H1 (cell line): ENCODE measurements around the gene NFYB. TPM values are rescaled to one million over a fixed set of nuclear protein-coding genes. Genes with fewer than 3 reads are reported as not detected.

Source experiments
- CTCF ChIP-seq, 3 experiments: IDR thresholded peaks; 1 replicate in 2 of 3; 2 replicates in 1 of 3; pipeline versions ENCODE4 v1.5.1 to v1.6.1; 2011; ENCODE audit warnings: low read length in 3 of 3, mild to moderate bottlenecking in 3 of 3, inconsistent platforms in 2 of 3, low read depth in 1 of 3, moderate library complexity in 1 of 3; ENCODE audit not compliant: insufficient read depth in 1 of 3; ENCODE audit errors: control extremely low read depth in 1 of 3
- FOSL1 ChIP-seq: IDR thresholded peaks from 2 replicates; pipeline ENCODE4 v1.6.1; 2011; ENCODE audit warnings: mild to moderate bottlenecking, low read depth, low read length, moderate library complexity; ENCODE audit not compliant: insufficient read depth
- HDAC2 ChIP-seq, 2 experiments: fragments of 300-600 bp in 1 of 2; sonication (generic) in 1 of 2; IDR thresholded peaks; 2 replicates each; pipeline ENCODE4 v1.6.1; 2011 to 2012; ENCODE audit warnings: low read depth in 2 of 2, low read length in 2 of 2, mild to moderate bottlenecking in 2 of 2, moderate library complexity in 2 of 2, borderline replicate concordance in 1 of 2, inconsistent platforms in 1 of 2
- POLR2A ChIP-seq, 2 experiments: IDR thresholded peaks; 1 replicate in 1 of 2; 2 replicates in 1 of 2; pipeline ENCODE4 v1.6.1; 2011; ENCODE audit warnings: low read depth in 2 of 2, low read length in 2 of 2, mild to moderate bottlenecking in 2 of 2; ENCODE audit errors: control extremely low read depth in 1 of 2
- RXRA ChIP-seq: IDR thresholded peaks from 2 replicates; pipeline ENCODE4 v1.6.1; 2011; ENCODE audit warnings: low read depth, mild to moderate bottlenecking, low read length, moderate library complexity; ENCODE audit not compliant: insufficient read depth
- TCF12 ChIP-seq: IDR thresholded peaks from 2 replicates; pipeline ENCODE4 v1.6.1; 2011; ENCODE audit warnings: low read depth, mild to moderate bottlenecking, low read length
- TEAD4 ChIP-seq: IDR thresholded peaks from 2 replicates; pipeline ENCODE4 v1.6.1; 2012; ENCODE audit warnings: low read depth, low read length, inconsistent platforms, mixed read lengths
- polyA plus RNA-seq, 7 experiments: library from polyadenylated mRNA; depleted of rRNA in 3 of 7; stranded (reverse) in 5 of 7; unstranded in 2 of 7; fragments of >200 nt in 5 of 7; fragments of 200-250 nt in 2 of 7; gene quantifications; 1 replicate in 5 of 7; 2 replicates in 1 of 7; 4 replicates in 1 of 7; pipeline versions ENCODE4 v1.2.1 to v1.2.3, GENCODE V29; 2011 to 2013; ENCODE audit warnings: missing spikeins in 2 of 7, mixed read lengths in 2 of 7
- total RNA-seq: library from RNA; stranded (reverse); fragmentation: NEBNext Ultra II Directional; extraction: Animal tissue kit (Norgen Biotek cat#: 25700); gene quantifications from 2 replicates; pipeline ENCODE4 v1.2.1, GENCODE V29; 2021

Gene NFYB
- total and polyA plus RNA-seq, 2 of the 8 experiments (the other 6 are each of a cell fraction or from before 2014, with no cell fraction given), result 29.1 to 43.5 TPM

GRCh38 chr12:104122298-104122697 lies 15.7 kb downstream of the NFYB start (continued):
- no peak for TF ChIP-seq TEAD4
- TF ChIP-seq HDAC2 (IDR thresholded peaks at IDR 0.05; ENCODE audit: borderline replicate concordance in 1 of 2, low read depth in 2 of 2, low read length in 2 of 2), result no peak
- no peak for TF ChIP-seq CTCF (IDR thresholded peaks at IDR 0.05; ENCODE audit: control extremely low read depth in 1 of 3, insufficient read depth in 1 of 3, low read depth in 1 of 3, low read length in 3 of 3)
- no peak for TF ChIP-seq POLR2A (IDR thresholded peaks at IDR 0.05; ENCODE audit: control extremely low read depth in 1 of 2, low read depth in 2 of 2, low read length in 2 of 2)
- no peak for TF ChIP-seq TCF12
- TF ChIP-seq FOSL1, result no peak
- TF ChIP-seq RXRA, result no peak
- TF ChIP-seq, all 59 proteins: peak for 0
